CD14-positive monocyte (primary cell): ENCODE results near the gene RIC8A. TPM values are rescaled to one million over a fixed set of nuclear protein-coding genes. Genes with fewer than 3 reads are reported as not detected.

Source experiments
- DNase-seq, 3 donors: peaks; one replicate each; pipeline ENCODE4 v3.0.0-alpha.2; 2011 to 2022
- H2AFZ ChIP-seq: 2 replicates; pipeline ENCODE4 v1.6.0; 2012; ENCODE audit warnings: mild to moderate bottlenecking, low read depth, low read length, inconsistent platforms; ENCODE audit not compliant: insufficient read depth, poor library complexity, severe bottlenecking
- H3K27ac ChIP-seq, 2 donors: 1 replicate in 1 of 2; 2 replicates in 1 of 2; pipeline ENCODE4 v1.5.1; 2012 to 2013; ENCODE audit warnings: low read length in 2 of 2, control low read depth in 1 of 2, inconsistent platforms in 1 of 2, low read depth in 1 of 2, mild to moderate bottlenecking in 1 of 2
- H3K27me3 ChIP-seq, 2 donors: one replicate each; pipeline versions ENCODE4 v1.6.0 to v1.6.1; 2011 to 2013; ENCODE audit warnings: low read length in 2 of 2; ENCODE audit not compliant: control insufficient read depth in 2 of 2, insufficient read depth in 2 of 2
- H3K36me3 ChIP-seq, 2 donors: replicated peaks in 1 of 2; 1 replicate in 1 of 2; 2 replicates in 1 of 2; pipeline versions ENCODE4 v1.5.1 to v1.6.1; 2012 to 2013; ENCODE audit warnings: low read length in 2 of 2, control low read depth in 1 of 2, inconsistent platforms in 1 of 2, mild to moderate bottlenecking in 1 of 2; ENCODE audit not compliant: insufficient read depth in 2 of 2, control insufficient read depth in 1 of 2
- H3K4me1 ChIP-seq, 2 donors: 1 replicate in 1 of 2; 2 replicates in 1 of 2; pipeline versions ENCODE4 v1.5.1 to v1.6.1; 2012 to 2013; ENCODE audit warnings: low read length in 2 of 2, control low read depth in 1 of 2, inconsistent platforms in 1 of 2, mild to moderate bottlenecking in 1 of 2, moderate library complexity in 1 of 2; ENCODE audit not compliant: insufficient read depth in 2 of 2, control insufficient read depth in 1 of 2
- H3K4me2 ChIP-seq: replicated peaks from 2 replicates; pipeline ENCODE3; 2012; ENCODE audit warnings: low read length, moderate library complexity, mild to moderate bottlenecking; ENCODE audit not compliant: poor library complexity, severe bottlenecking; ENCODE audit errors: extremely low read depth
- H3K4me3 ChIP-seq, 3 experiments: fragments of 200-600 bp in 1 of 3; sonication (generic) in 1 of 3; replicated peaks in 1 of 3; 1 replicate in 2 of 3; 2 replicates in 1 of 3; pipeline ENCODE4 v1.5.1; 2011 to 2013; ENCODE audit warnings: low read length in 3 of 3, mild to moderate bottlenecking in 3 of 3, control low read depth in 2 of 3, low read depth in 2 of 3, inconsistent platforms in 1 of 3, moderate library complexity in 1 of 3
- H3K79me2 ChIP-seq: 2 replicates; pipeline ENCODE4 v1.6.0; 2012; ENCODE audit warnings: mild to moderate bottlenecking, control low read depth, inconsistent platforms, low read length, moderate library complexity; ENCODE audit not compliant: insufficient read depth
- H3K9ac ChIP-seq: 2 replicates; pipeline ENCODE4 v1.6.0; 2017; ENCODE audit warnings: low read length, mild to moderate bottlenecking; ENCODE audit not compliant: insufficient read depth, poor library complexity, severe bottlenecking
- H3K9me3 ChIP-seq, 2 donors: replicated peaks in 1 of 2; 1 replicate in 1 of 2; 2 replicates in 1 of 2; pipeline versions ENCODE4 v1.5.1 to v1.6.1; 2012 to 2013; ENCODE audit warnings: low read length in 2 of 2, control low read depth in 1 of 2; ENCODE audit not compliant: control insufficient read depth in 1 of 2, insufficient read depth in 1 of 2
- H4K20me1 ChIP-seq: 2 replicates; pipeline ENCODE4 v1.6.0; 2012; ENCODE audit warnings: mild to moderate bottlenecking, low read length, control low read depth, moderate library complexity; ENCODE audit not compliant: insufficient read depth
- H3K27ac Mint-ChIP-seq, 7 donors: one replicate each; pipeline ENCODE4 v1.8.0; 2020; ENCODE audit warnings: mild to moderate bottlenecking in 7 of 7, mixed read lengths in 7 of 7, moderate library complexity in 6 of 7, inconsistent platforms in 2 of 7
- H3K27me3 Mint-ChIP-seq, 3 donors: one replicate each; pipeline ENCODE4 v1.8.0; 2021 to 2022; ENCODE audit warnings: low read depth in 3 of 3, mild to moderate bottlenecking in 3 of 3, mixed read lengths in 3 of 3, moderate library complexity in 3 of 3, inconsistent platforms in 1 of 3
- H3K36me3 Mint-ChIP-seq, 2 donors: one replicate each; pipeline ENCODE4 v1.8.0; 2020; ENCODE audit warnings: mixed read lengths in 2 of 2, inconsistent platforms in 1 of 2, mild to moderate bottlenecking in 1 of 2
- H3K4me1 Mint-ChIP-seq: one replicate; pipeline ENCODE4 v1.8.0; 2020; ENCODE audit warnings: mild to moderate bottlenecking, mixed read lengths
- H3K4me3 Mint-ChIP-seq, 2 donors: one replicate each; pipeline ENCODE4 v1.8.0; 2020; ENCODE audit warnings: mild to moderate bottlenecking in 2 of 2, mixed read lengths in 2 of 2, moderate library complexity in 1 of 2
- H3K9me3 Mint-ChIP-seq, 7 donors: one replicate each; pipeline ENCODE4 v1.8.0; 2020 to 2022; ENCODE audit warnings: mixed read lengths in 7 of 7, mild to moderate bottlenecking in 6 of 7, moderate library complexity in 6 of 7, inconsistent platforms in 2 of 7
- WGBS: methylation state at CpG from one replicate; pipeline ENCODE4 v1.1.5; 2013; ENCODE audit warnings: missing lambda C conversion rate; ENCODE audit not compliant: insufficient coverage; 5-methylcytosine and 5-hydroxymethylcytosine counted together
- intact Hi-C, 2 donors: fragments of 100-400 bp; cut with micrococcal nuclease; formaldehyde crosslinking; loops; one replicate each; pipeline versions ENCODE4 v1.15.0 to v1.15.1; 2023
- polyA plus RNA-seq, 3 donors: library from polyadenylated mRNA; depleted of rRNA in 1 of 3; unstranded in 2 of 3; stranded (reverse) in 1 of 3; fragments of 300-500 nt in 2 of 3; fragments of >200 nt in 1 of 3; fragmentation: Illumina TruSeq in 2 of 3; gene quantifications; 1 replicate in 2 of 3; 2 replicates in 1 of 3; pipeline ENCODE4 v1.2.3, GENCODE V29; 2012 to 2021
- TF ChIP-seq, protein P1 (sequence below): fragments of 200-600 bp; IDR thresholded peaks from one replicate; pipeline ENCODE4 v1.8.0; 2022; ENCODE audit warnings: antibody characterized with exemption, mild to moderate bottlenecking

RIC8A gene
- polyA plus RNA-seq, 3 donors = 51.1 to 79.1 (median 56.5) TPM

DNA sequence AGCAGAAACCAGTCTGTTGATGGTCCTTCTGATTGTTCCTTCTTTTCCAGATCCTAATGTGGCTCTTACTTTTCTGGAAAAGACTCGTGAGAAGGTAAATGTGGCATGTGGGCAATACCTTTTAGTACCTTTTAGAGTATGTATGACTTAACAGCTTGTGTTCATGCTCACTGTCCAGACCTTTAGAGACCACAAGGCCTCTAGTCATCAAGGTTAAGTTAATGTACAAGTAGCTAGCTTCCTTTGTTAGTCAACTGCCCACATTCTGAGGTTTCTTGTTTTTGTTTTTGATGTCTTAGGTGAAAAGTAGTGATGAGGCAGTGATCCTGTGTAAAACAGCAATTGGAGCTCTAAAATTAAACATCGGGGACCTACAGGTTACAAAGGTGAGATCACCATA, 36.9 kb downstream of the RIC8A start:
- Histone ChIP-seq H2AFZ (no peak overlapping the region), H3K4me3 (no peak overlapping the region), H3K4me2 (no peak overlapping the region), H3K27me3 (no peaks in the 10 kb centered on the region), H3K79me2 (peaks cover 23% of the 10 kb centered on the region), H3K9me3 (no peaks in the 10 kb centered on the region), H3K27ac (no peak overlapping the region), H3K9ac (no peak overlapping the region), H3K36me3 (peaks cover 81 to 98% of the 10 kb centered on the region in 2 donors), H4K20me1 (peaks cover 28% of the 10 kb centered on the region), H3K4me1 (no peaks in the 10 kb centered on the region)
- Mint-ChIP-seq H3K4me3 (no peak overlapping the region), H3K4me1 (peaks cover 2% of the 10 kb centered on the region), H3K27ac (no peak overlapping the region), H3K27me3 (peaks cover 0 to 2% (median 0%) of the 10 kb centered on the region in 3 donors), H3K9me3 (no peaks in the 10 kb centered on the region), H3K36me3 (peaks cover 85 to 93% of the 10 kb centered on the region in 2 donors)
- DNase-seq = no peak
- intact Hi-C loops = no loop called here
- WGBS = no CpG with 5 or more reads among the region's 2 CpGs
- TF ChIP-seq, protein P1, sequence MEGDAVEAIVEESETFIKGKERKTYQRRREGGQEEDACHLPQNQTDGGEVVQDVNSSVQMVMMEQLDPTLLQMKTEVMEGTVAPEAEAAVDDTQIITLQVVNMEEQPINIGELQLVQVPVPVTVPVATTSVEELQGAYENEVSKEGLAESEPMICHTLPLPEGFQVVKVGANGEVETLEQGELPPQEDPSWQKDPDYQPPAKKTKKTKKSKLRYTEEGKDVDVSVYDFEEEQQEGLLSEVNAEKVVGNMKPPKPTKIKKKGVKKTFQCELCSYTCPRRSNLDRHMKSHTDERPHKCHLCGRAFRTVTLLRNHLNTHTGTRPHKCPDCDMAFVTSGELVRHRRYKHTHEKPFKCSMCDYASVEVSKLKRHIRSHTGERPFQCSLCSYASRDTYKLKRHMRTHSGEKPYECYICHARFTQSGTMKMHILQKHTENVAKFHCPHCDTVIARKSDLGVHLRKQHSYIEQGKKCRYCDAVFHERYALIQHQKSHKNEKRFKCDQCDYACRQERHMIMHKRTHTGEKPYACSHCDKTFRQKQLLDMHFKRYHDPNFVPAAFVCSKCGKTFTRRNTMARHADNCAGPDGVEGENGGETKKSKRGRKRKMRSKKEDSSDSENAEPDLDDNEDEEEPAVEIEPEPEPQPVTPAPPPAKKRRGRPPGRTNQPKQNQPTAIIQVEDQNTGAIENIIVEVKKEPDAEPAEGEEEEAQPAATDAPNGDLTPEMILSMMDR = no peak

DNA sequence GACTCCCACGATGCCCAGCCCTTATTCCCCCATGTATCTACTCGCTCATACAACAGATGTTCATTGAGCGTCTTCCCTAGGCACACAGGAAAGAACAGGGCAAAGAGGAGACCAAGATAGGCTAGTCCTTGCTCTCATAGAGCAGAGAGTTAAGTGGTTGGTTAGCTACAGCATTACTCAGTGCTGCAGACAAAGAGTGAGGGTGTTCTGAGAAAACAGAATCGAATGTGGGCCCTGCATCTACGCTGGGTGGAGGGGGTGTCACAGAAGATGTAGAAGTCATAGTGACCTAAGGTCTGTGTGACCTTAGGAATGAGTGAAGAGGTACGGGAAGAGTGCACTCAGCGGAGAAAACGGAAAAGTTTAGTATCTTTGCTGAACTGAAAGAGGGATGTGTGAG, 41.6 kb downstream of the RIC8A start:
- whole genome bisulfite sequencing = 94% methylated on average over 7 of the region's 8 CpGs
- H3K4me1 Mint-ChIP-seq = no peaks in the 10 kb centered on the region
- H3K79me2 ChIP-seq = no peaks in the 10 kb centered on the region
- H3K27me3 Mint-ChIP-seq = peaks cover 0 to 2% (median 0%) of the 10 kb centered on the region in 3 donors
- no peak overlapping the region for H2AFZ ChIP-seq
- H3K9ac ChIP-seq = no peak overlapping the region
- H3K9me3 ChIP-seq = no peaks in the 10 kb centered on the region
- no peak overlapping the region for H3K4me2 ChIP-seq
- H3K27me3 ChIP-seq = no peaks in the 10 kb centered on the region
- no peak overlapping the region for H3K27ac ChIP-seq
- peaks cover 96 to 97% of the 10 kb centered on the region in 2 donors for H3K36me3 ChIP-seq
- peaks cover 9% of the 10 kb centered on the region for H4K20me1 ChIP-seq
- H3K27ac Mint-ChIP-seq = peak overlapping the region in 1 of 7 donors; percentile 10
- intact Hi-C loops = no loop called here
- H3K4me3 ChIP-seq = no peak overlapping the region
- H3K4me1 ChIP-seq = no peaks in the 10 kb centered on the region
- TF ChIP-seq, protein P1 = no peak
- no peak overlapping the region for H3K4me3 Mint-ChIP-seq
- peaks cover 90 to 98% of the 10 kb centered on the region in 2 donors for H3K36me3 Mint-ChIP-seq
- no peak for DNase-seq
- no peaks in the 10 kb centered on the region for H3K9me3 Mint-ChIP-seq
